Fibroblast of skin of right quadriceps (primary cell): ENCODE results near the gene PLOD2.

ENCODE experiments used
- DNase-seq: peaks from one replicate; pipeline ENCODE4 v3.0.0-alpha.2; 2013

PLOD2 gene

GRCh38 chr3:146160964-146161662 is at the start of gene PLOD2:
TSS of gene PLOD2 (minus strand) at chr3:146161184. CDS start at chr3:146160989, 195 bp downstream.
- peak; percentile 93 for DNase-seq

GRCh38 chr3:146209371-146209770 is 48.4 kb upstream of the PLOD2 start:
- DNase-seq, result no peak

DNA sequence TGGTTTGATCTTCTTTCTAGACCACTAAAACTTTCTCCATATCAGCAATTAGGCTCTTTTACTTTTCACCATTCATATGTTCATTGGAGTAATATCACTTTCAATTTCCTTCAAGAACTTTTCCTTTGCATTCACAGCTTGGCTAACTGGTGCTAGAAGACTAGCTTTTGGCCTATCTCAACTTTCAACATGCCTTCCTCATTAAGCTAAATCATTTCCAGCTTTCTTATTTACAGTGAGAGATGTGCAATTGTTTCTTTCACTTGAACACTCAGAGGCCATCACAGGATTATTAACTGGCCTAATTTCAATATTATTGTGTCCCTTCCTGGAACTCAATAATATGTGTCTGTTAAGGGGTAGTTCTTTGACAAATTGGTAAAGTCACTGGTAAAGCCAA is 42.8 kb upstream of the PLOD2 start:
- DNase-seq, result no peak

- peak; percentile 44 for DNase-seq
Observed at GRCh38 chr3:146200461-146201220, 39.7 kb upstream of the PLOD2 start.

DNA sequence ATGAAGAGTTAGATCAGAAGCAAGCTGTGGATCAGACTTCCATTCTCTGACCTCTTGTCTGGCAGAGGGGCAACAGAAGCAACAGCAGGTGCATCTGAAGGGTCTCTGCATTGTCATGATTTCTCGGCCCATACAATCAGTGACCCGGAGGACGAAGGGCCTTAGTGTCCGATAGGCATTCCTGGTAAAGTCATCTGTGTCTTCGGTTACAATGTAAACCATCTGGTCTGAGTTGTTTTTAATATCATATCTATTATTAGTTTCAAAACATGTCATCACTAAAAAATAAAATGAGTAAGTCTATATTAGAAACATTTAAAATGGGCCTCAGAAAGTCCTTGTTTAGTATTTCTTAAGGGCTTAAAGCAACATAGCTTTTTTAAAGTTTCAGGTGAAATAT is 38.8 kb upstream of the PLOD2 start:
- no peak for DNase-seq

DNA sequence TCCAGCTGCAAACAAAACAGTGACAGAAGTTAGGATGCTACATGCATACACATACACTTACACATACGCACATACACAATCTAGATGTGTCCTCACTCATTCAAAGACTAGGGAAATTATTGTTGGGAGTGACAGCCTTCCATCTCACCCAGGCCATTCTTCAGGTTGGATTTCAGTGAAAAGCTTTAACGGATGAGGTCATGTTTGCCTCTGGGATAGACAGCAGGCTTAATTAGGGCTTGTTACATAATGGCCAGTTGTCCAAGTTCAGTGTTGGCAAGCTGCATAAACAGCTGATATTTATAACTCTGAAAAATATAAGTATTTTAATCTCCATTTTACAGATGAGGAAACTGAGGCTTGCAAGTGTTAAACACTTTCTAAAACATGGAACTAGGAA is 35.8 kb upstream of the PLOD2 start:
- no peak for DNase-seq

GRCh38 chr3:146195605-146196004 is 34.6 kb upstream of the PLOD2 start:
- no peak for DNase-seq

DNA sequence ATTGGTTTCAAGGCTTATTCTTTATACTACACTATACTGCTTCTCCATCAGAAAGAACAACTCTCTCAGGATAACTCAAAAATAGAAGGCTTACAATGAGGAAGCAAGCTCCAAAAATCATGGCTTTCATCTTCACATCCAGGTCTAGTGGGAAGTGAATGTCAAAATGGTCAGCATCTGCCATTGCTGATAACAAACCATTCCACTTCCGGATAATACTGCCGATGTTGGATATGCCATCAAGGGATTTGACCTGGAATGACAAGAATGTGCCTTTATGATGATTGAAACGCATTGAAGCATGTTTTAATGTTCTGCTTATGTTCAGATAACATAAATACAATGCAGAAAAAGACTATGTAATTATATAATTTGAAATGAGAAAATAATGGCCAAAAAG is 34.0 kb upstream of the PLOD2 start:
- no peak for DNase-seq

- no peak for DNase-seq
Observed at GRCh38 chr3:146191051-146191450, 30.1 kb upstream of the PLOD2 start.

DNA sequence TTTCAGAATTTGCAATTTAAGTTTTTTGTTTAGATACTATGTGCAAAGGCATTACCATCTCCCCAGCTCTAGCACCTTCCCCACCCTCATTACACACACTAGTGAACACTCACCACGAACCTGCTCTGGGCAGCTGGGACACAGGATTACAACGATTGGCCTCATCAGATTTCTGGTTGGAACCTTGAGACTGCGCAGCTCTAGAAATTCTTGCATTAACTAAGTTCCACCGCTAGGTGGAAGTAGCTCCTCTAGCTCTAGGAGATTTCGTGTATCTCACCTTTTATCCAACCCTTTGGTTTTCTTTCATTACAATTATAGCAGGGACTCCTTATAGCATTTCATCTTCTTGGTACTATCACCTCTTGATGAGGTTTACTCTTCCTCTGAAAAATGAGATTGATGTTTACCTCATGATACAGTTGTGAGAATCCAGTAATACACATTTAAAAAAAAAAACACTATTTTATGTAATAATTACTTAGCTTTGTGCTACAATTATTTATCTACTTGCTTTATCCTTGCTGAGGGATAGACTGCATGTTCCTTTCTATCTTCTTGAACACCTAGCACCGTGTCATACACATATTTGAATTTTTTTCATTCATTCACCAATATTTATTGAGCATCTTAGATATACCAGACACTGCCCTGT is 28.7 kb upstream of the PLOD2 start:
- peak; percentile 58 for DNase-seq

DNA sequence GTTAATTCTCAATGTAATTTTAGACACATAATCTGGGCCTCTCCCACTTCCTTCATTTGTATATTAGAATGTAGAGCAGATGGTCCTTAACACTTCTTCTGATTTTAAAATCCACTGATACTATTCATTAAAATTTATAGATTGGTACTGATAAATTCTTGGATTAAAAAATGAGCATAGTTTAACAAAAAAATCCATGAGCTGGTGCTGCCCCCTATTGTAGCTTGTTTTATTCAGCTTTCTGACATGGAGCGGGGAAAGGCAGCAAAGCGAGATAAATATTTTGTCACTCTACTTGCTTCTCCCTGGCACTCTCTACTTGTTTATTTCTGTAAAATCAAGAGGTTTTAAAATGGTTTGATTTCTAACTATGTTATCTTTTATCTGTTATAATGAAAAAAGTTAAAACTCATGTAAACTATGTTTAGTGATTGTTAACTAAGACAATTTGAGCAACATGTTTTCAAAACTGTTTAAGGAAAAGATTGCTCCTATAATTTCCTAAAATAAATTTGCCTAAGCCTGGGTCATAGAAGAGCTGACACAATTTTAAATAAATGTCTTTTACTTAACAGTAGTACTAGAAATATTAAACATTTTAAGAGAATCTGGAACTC is 26.5 kb upstream of the PLOD2 start:
- DNase-seq, result peak; percentile 34

DNA sequence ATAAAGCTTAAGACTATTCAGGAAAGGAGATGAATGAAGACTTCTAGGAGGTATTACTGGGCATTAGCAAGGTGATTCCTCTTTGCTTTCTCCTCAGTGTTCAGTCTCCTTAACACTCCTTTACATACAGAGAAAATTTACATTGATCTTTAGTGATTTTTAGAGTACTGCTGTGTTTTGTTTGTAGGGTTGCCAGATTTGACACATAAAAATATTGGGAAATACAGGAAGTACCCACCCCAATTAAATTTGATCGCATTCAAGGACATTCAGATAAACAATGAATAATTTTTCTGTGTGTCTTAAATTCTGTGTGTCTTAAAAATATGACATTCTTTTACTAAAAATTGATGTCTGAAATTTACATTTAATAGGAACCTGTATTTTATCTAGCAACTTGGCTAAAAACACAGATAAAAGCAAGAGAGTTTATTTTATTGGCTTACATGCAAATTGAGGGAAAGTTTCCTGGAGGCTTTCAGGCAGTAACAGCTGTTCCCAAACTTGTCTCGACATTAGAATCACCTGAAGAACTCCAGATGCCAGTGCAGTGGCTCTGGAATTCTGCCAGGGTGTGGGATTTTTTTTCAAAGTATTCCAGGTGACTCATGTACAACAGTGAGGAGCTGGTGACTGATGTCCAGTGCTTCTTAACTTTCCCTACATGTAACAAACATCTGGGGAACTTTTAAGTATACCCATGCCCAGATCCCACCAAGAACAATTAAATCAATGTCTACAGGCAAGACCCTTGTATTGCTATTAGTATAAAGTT is 23.4 kb upstream of the PLOD2 start:
- no peak for DNase-seq

DNA sequence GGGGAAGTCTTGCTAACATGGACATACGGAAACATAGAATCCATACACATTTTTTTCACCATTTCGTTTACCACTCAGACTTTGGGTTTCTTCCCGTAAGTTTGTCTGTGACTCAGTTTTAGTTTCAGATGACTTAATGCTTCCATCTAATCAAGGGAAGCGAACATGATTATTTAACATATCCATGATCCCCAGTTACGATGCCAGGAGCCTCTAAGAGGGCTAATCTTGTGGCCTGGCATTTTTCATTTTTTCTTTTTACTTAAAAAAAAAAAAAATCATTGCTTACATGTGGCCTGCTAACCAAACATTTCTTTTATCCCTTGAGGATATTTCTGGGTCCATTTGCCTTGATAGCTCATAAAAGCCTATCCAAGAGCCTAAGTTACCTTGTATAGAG is 20.2 kb upstream of the PLOD2 start:
- DNase-seq, result no peak

DNA sequence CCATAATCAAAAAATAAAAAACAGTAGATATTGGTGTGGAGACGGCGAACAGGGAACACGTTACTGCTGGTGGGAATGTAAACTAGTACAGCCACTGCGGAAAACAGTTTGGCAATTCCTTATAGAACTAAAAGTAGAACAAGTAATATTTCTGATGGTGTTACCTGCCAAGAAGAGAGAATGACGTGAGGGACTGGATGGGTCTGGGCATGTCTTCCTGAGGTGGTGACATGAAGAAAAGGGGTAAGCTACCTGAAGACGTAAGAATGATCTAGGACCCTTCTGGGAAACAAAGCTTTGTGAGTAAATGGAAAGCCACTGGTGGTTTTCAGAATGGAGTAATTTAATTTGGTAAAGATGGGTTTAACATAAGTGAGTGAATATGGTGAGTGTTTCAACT is 19.4 kb upstream of the PLOD2 start:
- no peak for DNase-seq

DNA sequence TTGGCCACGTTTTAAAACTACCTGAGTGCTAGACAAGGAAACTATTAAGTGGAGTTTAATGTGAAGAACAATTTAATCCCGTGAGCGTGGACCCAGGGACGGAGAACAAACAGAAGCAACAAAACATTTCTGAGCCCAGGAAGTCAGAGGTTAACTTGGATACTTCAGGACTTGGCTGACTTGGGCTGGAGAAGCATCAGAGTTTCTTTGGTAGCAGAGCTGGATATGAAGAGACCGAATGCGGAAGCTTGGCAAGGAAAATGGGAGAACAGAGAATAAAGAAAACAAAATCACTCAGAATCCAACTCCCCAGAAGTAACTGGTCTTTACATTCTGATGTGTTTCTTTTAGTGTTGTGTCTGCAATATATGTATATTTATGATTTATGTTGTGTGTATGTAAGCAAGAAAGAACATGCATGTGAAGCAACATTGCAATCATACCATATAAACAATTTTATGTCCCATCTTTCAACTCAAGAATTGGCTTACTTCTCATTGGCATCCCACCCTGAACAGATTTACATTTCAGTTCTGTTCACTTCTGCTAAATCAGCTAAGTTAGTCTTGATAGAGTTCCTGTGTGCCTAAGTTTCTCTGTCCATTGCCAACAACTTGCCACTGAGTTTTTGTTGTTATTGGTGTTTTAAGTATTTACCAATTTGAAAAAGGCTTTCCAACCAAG is 17.2 kb upstream of the PLOD2 start:
- no peak for DNase-seq

GRCh38 chr3:146177519-146177918 is 16.5 kb upstream of the PLOD2 start:
- DNase-seq, result no peak

GRCh38 chr3:146177072-146177471 is 16.1 kb upstream of the PLOD2 start:
- DNase-seq, result no peak

- DNase-seq, result no peak
Observed at GRCh38 chr3:146172586-146172985, 11.6 kb upstream of the PLOD2 start.

- DNase-seq, result no peak
Observed at GRCh38 chr3:146170591-146170990, 9.6 kb upstream of the PLOD2 start.

DNA sequence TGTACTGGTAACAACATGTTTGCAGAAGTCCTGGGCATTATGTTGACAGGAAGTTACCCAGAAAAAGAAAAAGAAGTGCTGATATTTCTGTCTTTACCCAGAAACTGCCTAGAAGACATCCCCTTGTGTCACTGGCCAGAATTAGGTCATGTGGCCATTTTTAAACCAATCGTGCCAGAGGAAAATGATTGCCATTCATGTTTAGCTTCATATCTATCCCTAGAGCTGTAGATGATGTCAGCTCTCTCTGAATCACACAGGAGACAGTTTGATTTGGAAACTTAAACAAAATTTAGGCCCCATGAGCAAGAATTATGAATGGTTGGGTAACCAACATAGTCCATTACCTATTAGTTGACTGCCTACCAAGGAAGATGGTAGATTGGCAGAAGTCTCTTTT is 8.9 kb upstream of the PLOD2 start:
- no peak for DNase-seq

- DNase-seq, result no peak
Observed at GRCh38 chr3:146166826-146167225, 5.8 kb upstream of the PLOD2 start.

GRCh38 chr3:146166415-146166821 is 5.4 kb upstream of the PLOD2 start:
- DNase-seq, result peak; percentile 80
